ENCODE measurements around the gene ATXN1.

DNA sequence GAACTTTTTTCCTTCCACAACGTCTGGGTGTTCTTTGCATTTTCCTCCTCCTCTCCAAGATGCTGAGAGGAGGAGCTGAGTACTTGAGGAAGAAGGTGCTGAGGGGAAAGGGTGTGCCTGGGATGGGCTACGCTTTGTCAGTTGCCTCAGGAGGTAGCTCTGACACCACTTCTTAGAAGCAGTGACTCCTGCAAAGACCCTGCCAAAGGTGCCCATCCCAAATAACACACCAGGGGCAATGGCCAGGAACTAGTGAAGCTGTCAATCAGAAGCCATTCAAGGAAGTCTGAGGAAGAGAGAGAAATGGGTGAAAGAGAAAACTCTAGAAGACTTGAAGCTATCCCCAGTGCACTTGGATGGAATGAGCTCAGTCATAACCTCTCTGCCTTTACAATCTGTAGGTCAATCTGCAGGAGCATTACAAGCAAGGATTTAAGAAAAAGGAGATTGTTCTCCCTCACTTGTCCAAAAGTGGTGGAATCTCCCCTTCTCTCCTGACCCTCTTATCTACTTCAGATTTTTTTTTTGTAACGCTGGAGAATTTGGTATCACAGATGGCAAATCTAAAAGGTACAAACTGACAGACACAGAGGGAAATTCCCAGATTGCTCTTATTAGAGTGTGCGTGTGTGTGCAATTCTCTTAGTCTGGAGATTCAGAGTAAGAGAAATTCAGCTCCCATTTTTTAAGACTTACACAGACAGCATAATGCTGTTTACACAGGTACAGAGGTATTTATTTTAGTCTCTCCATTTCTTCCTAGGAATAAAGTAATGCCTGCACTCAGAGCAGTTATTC is 280.3 kb downstream of the ATXN1 start:
- TF ChIP-seq POLR2A (IDR thresholded peaks at IDR 0.05) (no peak), CTCF (IDR thresholded peaks at IDR 0.05) (no peak)
